ENCODE measurements around the gene DHX35.

GRCh38 chr20:38990728-38991127, 28.6 kb downstream of the DHX35 start:
- TF ChIP-seq EZH2 (IDR thresholded peaks at IDR 0.05; ENCODE audit: insufficient read depth, poor library complexity, severe bottlenecking) (no peak), EZH2phosphoT487 (IDR thresholded peaks at IDR 0.05; ENCODE audit: insufficient read depth, low read depth) (no peak)

All from GM23248 (cell line).